GM12892 (cell line): ENCODE data around the gene XPO5.
A peak's percentile ranks its signal among the peaks of the same experiment; 100 is the strongest.

Experiments
- POLR2A ChIP-seq: IDR thresholded peaks from 2 replicates; pipeline ENCODE4 v1.6.1; 2011; ENCODE audit warnings: low read depth, low read length, control low read depth
- TAF1 ChIP-seq: IDR thresholded peaks from 2 replicates; pipeline ENCODE4 v1.6.1; 2011; ENCODE audit warnings: low read depth, mild to moderate bottlenecking, control low read depth, low read length, borderline replicate concordance

GRCh38 chr6:43575105-43575771, 600 bp downstream of the XPO5 start:
- TF ChIP-seq TAF1, result 0 out of 2 replicates have a peak, but pooled peaks have one; percentile 9
- no peak for TF ChIP-seq POLR2A
